ENCODE data around the gene VN1R4. TPM values are rescaled to one million over a fixed set of nuclear protein-coding genes. Genes with fewer than 3 reads are reported as not detected.

Gene VN1R4
- total and polyA plus RNA-seq, 2 of the 13 experiments (the other 11 are each of a cell fraction or from before 2014, with no cell fraction given): not detected

Other genes with a start within 250 kb of the VN1R4 start
- gene ERVV-2, start 223.0 kb downstream of the VN1R4 start, total RNA-seq (2016; rRNA removed; fragmentation: Illumina TruSeq; extraction: Trizol): not detected in 2 replicates
- 0.03 TPM in 1 of 2 replicates, not detected in the other for gene ERVV-2, start 223.0 kb downstream of the VN1R4 start, polyA plus RNA-seq (2011; rRNA removed)
- gene ZNF160, start 164.3 kb downstream of the VN1R4 start, total RNA-seq (2016; rRNA removed; fragmentation: Illumina TruSeq; extraction: Trizol): 12.1 and 14.5 TPM in 2 replicates
- gene ZNF160, start 164.3 kb downstream of the VN1R4 start, polyA plus RNA-seq (2011; rRNA removed): 8.1 and 8.4 TPM in 2 replicates
- 0.15 and 0.29 TPM in 2 replicates for gene ZNF415, start 134.8 kb downstream of the VN1R4 start, total RNA-seq (2016; rRNA removed; fragmentation: Illumina TruSeq; extraction: Trizol)
- gene ZNF415, start 134.8 kb downstream of the VN1R4 start, polyA plus RNA-seq (2011; rRNA removed): 0.17 and 0.38 TPM in 2 replicates
- gene ZNF347, start 108.7 kb downstream of the VN1R4 start, total RNA-seq (2016; rRNA removed; fragmentation: Illumina TruSeq; extraction: Trizol): 5.3 and 6.2 TPM in 2 replicates
- gene ZNF347, start 108.7 kb downstream of the VN1R4 start, polyA plus RNA-seq (2011; rRNA removed): 1.1 TPM in 2 replicates
- gene ZNF665, start 74.4 kb downstream of the VN1R4 start, total RNA-seq (2016; rRNA removed; fragmentation: Illumina TruSeq; extraction: Trizol): 0.32 and 0.49 TPM in 2 replicates
- 0.30 and 0.45 TPM in 2 replicates for gene ZNF665, start 74.4 kb downstream of the VN1R4 start, polyA plus RNA-seq (2011; rRNA removed)
- gene ZNF677, start 12.8 kb downstream of the VN1R4 start, total RNA-seq (2016; rRNA removed; fragmentation: Illumina TruSeq; extraction: Trizol): not detected in 2 replicates
- not detected in 2 replicates for gene ZNF677, start 12.8 kb downstream of the VN1R4 start, polyA plus RNA-seq (2011; rRNA removed)
- not detected in 2 replicates for gene VN1R2, start 9.4 kb downstream of the VN1R4 start, total RNA-seq (2016; rRNA removed; fragmentation: Illumina TruSeq; extraction: Trizol)
- gene VN1R2, start 9.4 kb downstream of the VN1R4 start, polyA plus RNA-seq (2011; rRNA removed): not detected in 2 replicates
- 9.6 and 15.1 TPM in 2 replicates for gene ZNF845, start 66.0 kb upstream of the VN1R4 start, total RNA-seq (2016; rRNA removed; fragmentation: Illumina TruSeq; extraction: Trizol)
- gene ZNF845, start 66.0 kb upstream of the VN1R4 start, polyA plus RNA-seq (2011; rRNA removed): 1.7 and 1.9 TPM in 2 replicates
- 8.7 and 9.9 TPM in 2 replicates for gene ZNF525, start 98.0 kb upstream of the VN1R4 start, total RNA-seq (2016; rRNA removed; fragmentation: Illumina TruSeq; extraction: Trizol)
- 2.8 and 3.4 TPM in 2 replicates for gene ZNF525, start 98.0 kb upstream of the VN1R4 start, polyA plus RNA-seq (2011; rRNA removed)
- gene ZNF765, start 127.4 kb upstream of the VN1R4 start, total RNA-seq (2016; rRNA removed; fragmentation: Illumina TruSeq; extraction: Trizol): 14.5 and 21.9 TPM in 2 replicates
- gene ZNF765, start 127.4 kb upstream of the VN1R4 start, polyA plus RNA-seq (2011; rRNA removed): 5.0 and 6.1 TPM in 2 replicates
- gene ZNF761, start 164.3 kb upstream of the VN1R4 start, total RNA-seq (2016; rRNA removed; fragmentation: Illumina TruSeq; extraction: Trizol): 16.2 and 20.8 TPM in 2 replicates
- 11.6 and 12.0 TPM in 2 replicates for gene ZNF761, start 164.3 kb upstream of the VN1R4 start, polyA plus RNA-seq (2011; rRNA removed)
- gene ZNF813, start 200.0 kb upstream of the VN1R4 start, total RNA-seq (2016; rRNA removed; fragmentation: Illumina TruSeq; extraction: Trizol): 8.9 and 14.9 TPM in 2 replicates
- gene ZNF813, start 200.0 kb upstream of the VN1R4 start, polyA plus RNA-seq (2011; rRNA removed): 2.1 TPM in 2 replicates

All from HepG2 (cell line).